ENCODE data around the gene ARVCF. TPM values are rescaled to one million over a fixed set of nuclear protein-coding genes. Genes with fewer than 3 reads are reported as not detected.

Gene ARVCF
- total RNA-seq, 2 experiments from 2014 or later = 0.86 to 1.4 TPM

DNA sequence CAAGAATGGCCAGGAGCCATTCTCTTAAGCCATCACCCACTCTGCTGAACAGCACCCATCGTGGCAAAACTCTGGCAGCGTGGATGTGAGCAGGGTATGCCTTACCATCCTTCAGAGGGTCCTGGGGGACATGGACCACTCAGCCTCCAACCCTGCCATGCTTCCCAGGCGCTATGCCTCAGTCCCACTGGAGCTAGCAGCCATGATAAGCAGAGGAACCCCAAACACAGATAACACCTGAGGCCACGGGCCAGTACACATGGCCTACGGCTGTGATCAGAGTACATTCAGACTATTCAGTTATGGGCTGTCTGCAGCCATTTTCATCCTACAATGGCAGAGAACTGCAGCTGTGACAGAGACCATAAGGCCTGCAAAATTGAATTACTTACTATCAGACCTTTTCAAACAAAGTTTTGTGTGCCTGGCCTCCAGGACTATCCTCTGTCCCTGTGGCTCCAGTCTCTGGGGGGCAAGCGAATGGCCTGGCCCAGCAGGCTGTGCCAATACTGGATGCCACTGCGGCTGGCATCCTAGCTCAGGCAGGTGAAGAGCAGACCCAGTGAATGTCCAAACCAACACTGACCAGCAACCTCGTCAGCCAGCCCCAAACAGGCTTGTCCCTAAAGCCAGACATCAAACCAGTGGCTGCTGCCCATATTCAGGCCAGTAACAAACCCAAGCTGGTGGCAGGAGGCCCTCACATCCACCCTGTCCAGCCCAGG, 6.9 kb downstream of the ARVCF start:
- Mint-ChIP-seq H3K27ac (no peak overlapping the region), H3K27me3 (ENCODE audit: low read depth) (peaks cover 5% of the 10 kb centered on the region), H3K36me3 (ENCODE audit: low read depth) (no peaks in the 10 kb centered on the region), H3K9me3 (ENCODE audit: insufficient read depth) (no peaks in the 10 kb centered on the region), H3K4me1 (ENCODE audit: low read depth) (peaks cover 5% of the 10 kb centered on the region), H3K4me3 (no peak overlapping the region)
- DNase-seq (no peak), ATAC-seq (no peak)
- CTCF ChIA-PET = no interaction called here
- POLR2A ChIA-PET = no interaction called here

DNA sequence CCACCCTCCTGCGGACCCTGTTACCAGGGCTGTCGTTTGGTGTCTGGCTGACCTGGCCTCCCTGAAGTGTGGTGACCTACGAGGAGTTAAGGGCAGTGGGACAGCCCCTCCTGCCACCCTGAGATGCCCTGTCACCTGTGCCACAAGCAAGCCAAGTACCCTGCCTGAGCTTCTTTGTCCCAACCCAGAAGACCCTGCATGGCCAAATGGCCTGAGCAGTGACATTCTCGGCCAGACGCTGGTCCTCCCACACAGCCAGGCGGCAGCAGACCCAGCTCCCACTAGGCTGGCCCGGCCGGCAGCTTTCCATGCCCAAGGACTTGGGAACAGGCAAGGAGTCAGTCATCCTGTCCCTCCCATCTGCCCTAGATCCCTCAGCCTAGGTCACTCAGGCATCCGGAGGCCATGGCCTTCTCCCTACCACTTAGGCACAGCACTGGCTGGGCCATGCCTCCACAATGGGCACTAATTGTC, 7.6 kb downstream of the ARVCF start:
- no peak overlapping the region for H3K27ac Mint-ChIP-seq
- ChIA-PET POLR2A (no interaction called here), CTCF (no interaction called here)
- DNase-seq (no peak), ATAC-seq (no peak)
- H3K9me3 Mint-ChIP-seq (ENCODE audit: insufficient read depth) = peaks cover 3% of the 10 kb centered on the region
- peaks cover 5% of the 10 kb centered on the region for H3K4me1 Mint-ChIP-seq (ENCODE audit: low read depth)
- H3K27me3 Mint-ChIP-seq (ENCODE audit: low read depth) = no peaks in the 10 kb centered on the region
- H3K36me3 Mint-ChIP-seq (ENCODE audit: low read depth) = no peaks in the 10 kb centered on the region
- no peak overlapping the region for H3K4me3 Mint-ChIP-seq

DNA sequence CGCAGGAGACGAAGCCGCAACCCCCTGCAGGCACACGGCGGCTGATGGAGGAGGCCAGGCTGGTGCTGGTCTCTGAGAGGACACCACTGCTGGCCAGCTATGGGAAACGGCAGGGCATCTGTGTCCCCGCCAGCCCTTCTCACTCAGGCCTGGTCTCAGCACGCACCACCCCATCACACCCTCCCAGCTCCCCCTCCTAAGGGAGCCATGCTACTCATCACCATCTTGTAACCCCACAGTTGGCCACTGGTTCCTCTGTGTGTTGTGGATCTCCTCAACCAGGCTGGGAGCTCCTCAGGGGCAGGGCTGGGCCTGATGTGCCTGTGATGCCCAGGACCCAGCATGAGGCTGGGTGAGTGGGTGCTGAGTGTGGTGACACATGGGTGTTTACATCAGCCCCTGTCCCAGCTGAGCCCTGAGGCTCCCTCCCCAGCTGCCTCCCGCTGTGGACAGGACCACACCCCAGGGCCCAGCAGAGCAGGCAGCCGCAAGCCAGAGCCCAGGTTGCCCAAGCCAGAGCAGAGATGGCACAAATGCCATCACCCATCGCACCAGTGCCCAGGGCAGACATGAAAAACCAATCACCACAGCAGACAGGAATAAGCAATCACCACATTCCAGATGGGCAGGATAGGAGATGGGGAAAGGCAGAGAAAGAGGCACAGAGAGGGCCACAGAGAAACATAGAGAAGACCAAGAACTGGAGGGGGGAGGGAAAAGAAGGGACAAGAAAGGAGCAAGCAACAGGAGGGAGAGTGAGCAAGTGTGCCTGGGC, 8.2 kb downstream of the ARVCF start:
- ATAC-seq (no peak), DNase-seq (no peak)
- Mint-ChIP-seq H3K4me1 (ENCODE audit: low read depth) (peaks cover 5% of the 10 kb centered on the region), H3K27ac (no peak overlapping the region), H3K27me3 (ENCODE audit: low read depth) (peaks cover 4% of the 10 kb centered on the region), H3K36me3 (ENCODE audit: low read depth) (peaks cover 4% of the 10 kb centered on the region), H3K9me3 (ENCODE audit: insufficient read depth) (peaks cover 10% of the 10 kb centered on the region), H3K4me3 (no peak overlapping the region)
- POLR2A ChIA-PET = interaction anchor here (0.6 kb wide), 1 partner anchor 12 kb away, joined by 3 read pairs; no protein-coding TSS in a partner anchor
- CTCF ChIA-PET = no interaction called here

DNA sequence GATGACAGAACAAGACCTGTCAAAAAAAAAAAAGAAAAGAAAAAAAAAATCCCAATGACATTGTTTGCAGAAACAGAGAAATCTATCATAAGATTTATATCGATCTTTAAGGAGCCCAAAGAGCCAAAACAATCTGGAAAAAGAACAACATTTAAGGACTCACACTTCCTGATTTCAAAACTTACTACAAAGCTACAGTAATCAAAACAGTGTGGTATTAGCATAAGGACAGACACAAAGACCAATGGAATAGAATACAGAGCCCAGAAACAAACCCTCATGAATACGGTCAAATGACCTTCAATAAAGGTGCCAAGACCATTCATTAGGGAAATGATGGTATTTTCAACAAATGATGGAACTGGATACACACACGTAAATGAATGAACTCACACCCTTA, 12.2 kb downstream of the ARVCF start:
- no peak overlapping the region for H3K27ac Mint-ChIP-seq
- no peak for ATAC-seq
- peaks cover 9% of the 10 kb centered on the region for H3K27me3 Mint-ChIP-seq (ENCODE audit: low read depth)
- CTCF ChIA-PET = no interaction called here
- no peak for DNase-seq
- peaks cover 4% of the 10 kb centered on the region for H3K36me3 Mint-ChIP-seq (ENCODE audit: low read depth)
- H3K4me3 Mint-ChIP-seq = no peak overlapping the region
- POLR2A ChIA-PET = no interaction called here
- H3K9me3 Mint-ChIP-seq (ENCODE audit: insufficient read depth) = peaks cover 17% of the 10 kb centered on the region
- H3K4me1 Mint-ChIP-seq (ENCODE audit: low read depth) = no peaks in the 10 kb centered on the region

DNA sequence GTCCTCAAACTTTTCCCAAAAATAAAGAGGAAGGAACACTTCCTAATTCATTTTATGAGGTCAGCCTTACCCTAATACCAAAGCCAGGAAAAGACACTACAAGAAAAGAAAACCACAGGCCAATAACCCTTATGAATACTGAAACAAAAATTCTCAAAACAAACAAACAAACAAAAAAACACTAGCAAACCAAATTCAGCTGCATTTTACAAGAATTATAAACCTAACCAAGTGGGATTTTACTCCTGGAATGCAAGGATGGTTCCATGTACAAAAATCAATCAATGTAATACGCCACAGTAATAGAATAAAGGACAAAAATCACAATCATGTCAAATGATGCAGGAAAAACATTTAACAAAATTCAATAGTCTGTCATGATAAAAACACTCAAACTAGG, 13.3 kb downstream of the ARVCF start:
- DNase-seq (no peak), ATAC-seq (no peak)
- H3K27ac Mint-ChIP-seq = no peak overlapping the region
- H3K4me3 Mint-ChIP-seq = no peak overlapping the region
- peaks cover 4% of the 10 kb centered on the region for H3K36me3 Mint-ChIP-seq (ENCODE audit: low read depth)
- ChIA-PET CTCF (interaction anchor here (0.9 to 1.4 kb wide), 2 partner anchors 10 to 31 kb away, joined by 3 to 5 read pairs; no protein-coding TSS in a partner anchor), POLR2A (interaction anchor here (0.5 kb wide), 1 partner anchor 56 kb away, joined by 4 read pairs; no protein-coding TSS in a partner anchor)
- peaks cover 9% of the 10 kb centered on the region for H3K27me3 Mint-ChIP-seq (ENCODE audit: low read depth)
- H3K4me1 Mint-ChIP-seq (ENCODE audit: low read depth) = no peaks in the 10 kb centered on the region
- peaks cover 17% of the 10 kb centered on the region for H3K9me3 Mint-ChIP-seq (ENCODE audit: insufficient read depth)

DNA sequence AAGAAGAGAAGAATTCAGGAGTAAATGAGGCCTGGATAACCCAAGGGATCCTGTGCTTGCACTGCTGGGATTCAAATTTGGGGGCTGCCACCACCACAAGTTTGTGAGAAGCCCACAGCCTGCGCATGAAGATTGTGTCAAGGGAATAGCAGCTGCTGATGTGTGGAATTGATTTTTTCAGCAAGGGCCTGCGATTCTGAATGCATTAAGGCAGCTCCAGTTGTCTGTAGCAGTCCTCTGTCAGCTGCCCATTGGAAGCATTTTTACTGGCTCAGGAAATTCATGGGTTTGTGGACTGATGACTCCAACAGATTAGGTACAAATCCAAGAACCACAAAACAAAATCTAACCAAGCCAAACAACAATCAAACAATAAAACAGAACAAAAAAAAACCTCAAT, 14.0 kb downstream of the ARVCF start:
- no peak overlapping the region for H3K27ac Mint-ChIP-seq
- ATAC-seq (no peak), DNase-seq (no peak)
- ChIA-PET POLR2A (no interaction called here), CTCF (interaction anchor here (1.4 kb wide), 1 partner anchor 11 kb away, joined by 5 read pairs; no protein-coding TSS in a partner anchor)
- peaks cover 9% of the 10 kb centered on the region for H3K27me3 Mint-ChIP-seq (ENCODE audit: low read depth)
- H3K4me1 Mint-ChIP-seq (ENCODE audit: low read depth) = no peaks in the 10 kb centered on the region
- H3K4me3 Mint-ChIP-seq = no peak overlapping the region
- peaks cover 17% of the 10 kb centered on the region for H3K9me3 Mint-ChIP-seq (ENCODE audit: insufficient read depth)
- H3K36me3 Mint-ChIP-seq (ENCODE audit: low read depth) = peaks cover 4% of the 10 kb centered on the region

- H3K27me3 Mint-ChIP-seq (ENCODE audit: low read depth) = peaks cover 9% of the 10 kb centered on the region
- H3K27ac Mint-ChIP-seq = no peak overlapping the region
Observed at GRCh38 chr22:20002128-20002527, 14.5 kb downstream of the ARVCF start.

DNA sequence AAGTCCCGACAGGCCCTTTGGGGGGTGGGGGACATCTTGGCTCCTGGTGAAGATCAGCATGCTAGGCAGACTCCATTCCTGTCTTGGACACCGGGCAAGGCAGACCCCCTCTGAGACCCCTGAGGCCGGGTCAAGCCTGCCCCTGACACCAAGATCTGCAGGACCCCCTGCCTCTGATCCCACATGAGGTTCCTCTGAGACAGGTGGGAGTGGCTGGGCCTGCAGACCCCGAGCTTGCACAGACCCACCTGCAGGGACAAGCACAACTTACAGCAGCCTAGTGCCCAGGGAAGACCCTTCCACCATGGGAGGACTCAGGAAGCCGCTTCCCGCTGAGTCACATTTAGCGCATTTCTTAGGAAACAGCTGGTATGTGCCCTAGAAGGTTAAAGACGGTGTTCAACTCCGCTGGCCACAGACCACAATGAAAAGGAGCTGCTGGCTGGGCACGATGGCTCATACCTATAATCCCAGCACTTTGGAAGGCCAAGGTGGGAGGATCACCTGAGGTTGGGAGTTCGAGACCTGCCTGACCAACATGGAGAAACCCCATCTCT, 15.5 kb downstream of the ARVCF start:
- DNase-seq (no peak), ATAC-seq (no peak)
- Mint-ChIP-seq H3K27ac (no peak overlapping the region), H3K4me3 (no peak overlapping the region), H3K9me3 (ENCODE audit: insufficient read depth) (peaks cover 17% of the 10 kb centered on the region), H3K27me3 (ENCODE audit: low read depth) (peaks cover 9% of the 10 kb centered on the region), H3K36me3 (ENCODE audit: low read depth) (peaks cover 4% of the 10 kb centered on the region), H3K4me1 (ENCODE audit: low read depth) (no peaks in the 10 kb centered on the region)
- CTCF ChIA-PET = interaction anchor here (1.4 kb wide), 1 partner anchor 12 kb away, joined by 5 read pairs; no protein-coding TSS in a partner anchor
- POLR2A ChIA-PET = no interaction called here

More at GRCh38 chr22:20002128-20002527, 14.5 kb downstream of the ARVCF start:
- Mint-ChIP-seq H3K36me3 (ENCODE audit: low read depth) (peaks cover 4% of the 10 kb centered on the region), H3K9me3 (ENCODE audit: insufficient read depth) (peaks cover 17% of the 10 kb centered on the region), H3K4me1 (ENCODE audit: low read depth) (no peaks in the 10 kb centered on the region), H3K4me3 (no peak overlapping the region)
- POLR2A ChIA-PET = no interaction called here
- ATAC-seq (no peak), DNase-seq (no peak)
- CTCF ChIA-PET = interaction anchor here (1.4 kb wide), 1 partner anchor 11 kb away, joined by 5 read pairs; no protein-coding TSS in a partner anchor

DNA sequence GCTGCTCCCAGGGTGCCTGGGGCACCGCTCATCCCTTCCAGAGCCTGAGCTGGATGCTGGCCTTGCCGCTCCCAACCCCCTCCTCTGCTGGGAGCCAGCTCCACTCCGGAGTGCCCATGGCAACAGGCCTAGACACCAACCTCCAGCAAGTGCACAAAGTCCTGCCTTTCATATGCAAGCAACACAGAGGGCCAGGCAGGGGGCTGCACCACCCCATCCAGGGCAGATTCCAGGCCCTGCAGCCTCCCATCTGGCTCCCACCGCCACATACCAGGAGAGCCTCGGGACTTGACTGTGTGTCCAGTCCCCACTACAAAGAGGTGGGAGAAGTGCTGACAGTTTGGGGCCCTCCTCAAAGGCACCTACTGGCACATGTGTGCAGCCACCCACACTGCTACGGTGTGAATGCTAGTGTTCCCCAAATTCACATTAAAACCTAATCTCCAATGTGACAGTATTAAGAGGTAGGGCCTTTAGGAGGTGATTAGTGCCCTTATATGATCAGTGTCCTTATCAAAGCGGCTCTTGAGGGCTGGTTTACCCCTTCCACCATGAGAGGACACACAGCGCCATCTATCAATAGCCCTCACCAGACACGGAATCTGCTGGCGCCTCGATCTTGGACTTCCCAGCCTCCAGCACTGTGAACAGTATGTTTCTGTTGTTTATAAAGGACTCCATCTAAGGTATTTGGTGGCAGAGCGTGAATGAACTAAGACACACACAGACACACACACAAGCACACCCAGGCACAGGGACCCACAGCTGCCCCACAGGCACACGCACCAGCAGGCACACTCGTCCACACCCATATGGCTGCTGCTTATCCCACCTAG, 16.2 kb downstream of the ARVCF start:
- Mint-ChIP-seq H3K27ac (no peak overlapping the region), H3K36me3 (ENCODE audit: low read depth) (peaks cover 4% of the 10 kb centered on the region), H3K4me1 (ENCODE audit: low read depth) (no peaks in the 10 kb centered on the region), H3K4me3 (no peak overlapping the region), H3K9me3 (ENCODE audit: insufficient read depth) (peaks cover 17% of the 10 kb centered on the region), H3K27me3 (ENCODE audit: low read depth) (peaks cover 9% of the 10 kb centered on the region)
- CTCF ChIA-PET = no interaction called here
- DNase-seq (no peak), ATAC-seq (no peak)
- POLR2A ChIA-PET = no interaction called here

DNA sequence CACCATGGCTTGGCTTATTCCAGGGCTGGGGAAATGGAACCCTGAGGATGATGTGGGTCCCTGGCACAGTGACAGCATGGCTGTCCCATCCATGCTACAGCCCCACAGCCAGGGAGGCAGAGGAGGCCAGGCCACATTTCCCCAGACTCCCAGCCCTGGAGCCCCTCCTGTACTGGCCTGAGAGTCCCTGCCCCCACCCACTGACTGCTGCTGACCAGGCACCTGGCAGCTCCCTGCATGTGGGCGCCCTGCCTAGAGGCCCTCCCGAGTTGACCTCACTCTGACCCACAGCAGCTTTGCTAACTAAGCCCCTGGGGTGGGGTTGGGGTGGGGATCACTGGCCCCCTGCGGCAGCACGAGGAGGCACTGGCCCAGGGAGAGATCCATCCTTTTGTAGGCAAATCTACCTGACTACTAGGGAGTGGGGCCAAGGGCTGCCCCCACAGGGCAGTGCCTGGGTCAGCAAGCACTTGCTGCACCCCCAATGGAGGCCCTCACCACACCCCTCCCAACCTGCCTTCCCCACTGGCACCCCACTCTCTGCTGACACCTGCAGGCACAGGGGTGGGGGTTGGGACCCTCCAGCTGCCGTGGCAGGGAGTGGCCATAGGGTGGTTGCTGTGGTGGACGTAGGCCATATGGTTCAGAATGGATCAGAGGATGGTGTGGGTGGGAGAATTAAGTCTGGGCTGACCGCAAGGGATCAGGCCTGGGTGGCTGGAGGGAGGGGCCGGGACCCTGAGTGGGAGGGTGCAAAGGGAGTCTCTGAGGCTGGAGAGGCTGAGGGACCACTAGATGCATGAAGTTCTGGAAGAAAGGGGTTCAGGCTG, 17.4 kb downstream of the ARVCF start:
- DNase-seq (no peak), ATAC-seq (no peak)
- POLR2A ChIA-PET = no interaction called here
- Mint-ChIP-seq H3K27me3 (ENCODE audit: low read depth) (peaks cover 9% of the 10 kb centered on the region), H3K36me3 (ENCODE audit: low read depth) (peaks cover 4% of the 10 kb centered on the region), H3K27ac (no peak overlapping the region), H3K9me3 (ENCODE audit: insufficient read depth) (peaks cover 15% of the 10 kb centered on the region), H3K4me1 (ENCODE audit: low read depth) (no peaks in the 10 kb centered on the region), H3K4me3 (no peak overlapping the region)
- CTCF ChIA-PET = no interaction called here

All from activated CD8-positive, alpha-beta T cell treated with anti-CD3 and anti-CD28 coated beads, Interleukin-2, amount 10 ng/mL, durations not matched to agents 7 days and 5 days (primary cell).